GM10847 (cell line): ENCODE data around the gene CAMKK1.

ENCODE experiments used
- POLR2A ChIP-seq: IDR thresholded peaks from 2 replicates; pipeline ENCODE4 v1.6.1; 2011; ENCODE audit not compliant: insufficient read length; ENCODE audit errors: extremely low read depth

CAMKK1 gene

GRCh38 chr17:3893003-3893719 lies at the start of gene CAMKK1:
Gene CAMKK1, minus strand, starts transcription at chr17:3893053. Its CDS starts 7,366 bp downstream, at chr17:3885687.
- no peak for TF ChIP-seq POLR2A

- TF ChIP-seq POLR2A, result no peak
These were observed 48.3 kb upstream of the CAMKK1 start for GRCh38 chr17:3940965-3941698.

- no peak for TF ChIP-seq POLR2A
These were observed 44.5 kb upstream of the CAMKK1 start for GRCh38 chr17:3937359-3937758.

- no peak for TF ChIP-seq POLR2A
These were observed 43.0 kb upstream of the CAMKK1 start for GRCh38 chr17:3935825-3936355.

DNA sequence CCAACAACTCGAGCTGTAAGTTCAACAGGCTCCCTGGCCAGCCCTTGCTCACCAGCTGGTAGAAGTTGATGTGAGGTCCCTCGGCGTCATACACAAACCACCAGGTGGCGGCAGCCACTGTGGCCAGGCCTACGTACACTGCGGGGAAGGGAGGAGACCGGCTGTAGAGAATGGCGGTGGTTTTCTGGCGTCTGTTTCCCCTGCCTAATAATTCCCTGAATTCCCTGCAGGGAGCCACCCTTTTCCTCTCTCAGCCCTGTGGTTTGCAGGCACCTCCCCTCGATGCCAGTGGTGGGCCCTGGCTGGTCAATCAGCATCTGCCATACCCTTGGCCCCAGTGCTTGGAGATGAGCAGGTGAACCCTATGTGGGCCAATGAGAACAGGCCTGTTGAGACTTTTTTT lies 42.3 kb upstream of the CAMKK1 start:
- TF ChIP-seq POLR2A, result no peak

- no peak for TF ChIP-seq POLR2A
These were observed 36.9 kb upstream of the CAMKK1 start for GRCh38 chr17:3929764-3930163.

GRCh38 chr17:3929181-3929580 lies 36.3 kb upstream of the CAMKK1 start:
- no peak for TF ChIP-seq POLR2A

DNA sequence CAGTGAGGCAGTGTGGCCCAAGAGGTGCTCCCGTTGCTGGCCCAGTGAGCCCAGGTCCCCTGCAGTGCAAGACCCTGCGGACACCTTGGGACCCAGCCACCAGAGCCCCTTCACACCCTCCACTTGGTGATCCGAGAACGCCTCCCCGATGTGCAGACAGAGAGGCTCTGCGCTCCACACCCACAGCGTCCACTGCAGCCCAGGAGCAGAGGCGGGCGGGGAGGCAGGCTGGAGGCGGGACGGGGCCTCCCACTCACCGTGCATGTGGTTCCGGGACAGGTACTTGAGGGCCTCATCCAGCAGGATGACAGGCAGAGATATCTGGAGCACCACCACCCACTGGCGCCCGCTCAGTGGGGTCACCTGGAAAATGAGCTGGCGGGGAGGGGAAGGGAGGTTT lies 35.6 kb upstream of the CAMKK1 start:
- no peak for TF ChIP-seq POLR2A

GRCh38 chr17:3927628-3928340 lies 34.9 kb upstream of the CAMKK1 start:
- no peak for TF ChIP-seq POLR2A

- no peak for TF ChIP-seq POLR2A
These were observed 34.2 kb upstream of the CAMKK1 start for GRCh38 chr17:3926860-3927627.

GRCh38 chr17:3925684-3926485 lies 33.0 kb upstream of the CAMKK1 start:
- TF ChIP-seq POLR2A, result no peak

- TF ChIP-seq POLR2A, result no peak
These were observed 31.9 kb upstream of the CAMKK1 start for GRCh38 chr17:3924512-3925350.

- TF ChIP-seq POLR2A, result no peak
These were observed 30.8 kb upstream of the CAMKK1 start for GRCh38 chr17:3923466-3924190.
